Skeletal muscle satellite cell (primary cell): ENCODE results near the gene RBX1. TPM values are rescaled to one million over a fixed set of nuclear protein-coding genes. Genes with fewer than 3 reads are reported as not detected.
A peak's percentile ranks its signal among the peaks of the same experiment; 100 is the strongest.
"Not testable (repeated sequence)": the region's sequence is repeated elsewhere in the genome, so short reads cannot be mapped to it uniquely, and the experiment has no call there.

Source experiments
- H3K27me3 ChIP-seq: 2 replicates; pipeline ENCODE4 v1.7.0; 2013; ENCODE audit warnings: low read length; ENCODE audit not compliant: control insufficient read depth, insufficient read depth
- H3K36me3 ChIP-seq: 2 replicates; pipeline ENCODE4 v1.7.0; 2013; ENCODE audit warnings: mild to moderate bottlenecking, control low read depth, low read length; ENCODE audit not compliant: insufficient read depth
- H3K4me1 ChIP-seq: 2 replicates; pipeline ENCODE4 v1.7.0; 2013; ENCODE audit warnings: low read length; ENCODE audit not compliant: control insufficient read depth, insufficient read depth
- H3K4me2 ChIP-seq: 2 replicates; pipeline ENCODE4 v1.7.0; 2013; ENCODE audit warnings: mild to moderate bottlenecking, low read length
- H3K4me3 ChIP-seq: 2 replicates; pipeline ENCODE4 v1.7.0; 2013; ENCODE audit warnings: low read length
- H3K9ac ChIP-seq: 2 replicates; pipeline ENCODE4 v1.7.0; 2013; ENCODE audit warnings: mild to moderate bottlenecking, low read depth, low read length, moderate library complexity
- H3K9me3 ChIP-seq: replicated peaks from 2 replicates; pipeline ENCODE4 v1.7.0; 2013; ENCODE audit warnings: mild to moderate bottlenecking, control low read depth, low read length
- total RNA-seq: library from RNA; depleted of rRNA; stranded (reverse); fragments of >200 nt; gene quantifications from 2 replicates; pipeline ENCODE4 v1.2.3, GENCODE V29; 2012; rRNA removed

Gene RBX1
- total RNA-seq: 47.1 and 54.4 TPM in 2 replicates

- H3K4me2 ChIP-seq: peak within 1 kb of the TSS; percentile 88
- H3K9ac ChIP-seq: peak within 1 kb of the TSS; percentile 99
- peak within 1 kb of the TSS; percentile 94 for H3K4me3 ChIP-seq
- H3K4me1 ChIP-seq: peaks cover 14% of the 10 kb centered on the region
- peaks cover 27% of the 10 kb centered on the region for H3K36me3 ChIP-seq
- H3K9me3 ChIP-seq: no peaks in the 10 kb centered on the region
- no peaks in the 10 kb centered on the region for H3K27me3 ChIP-seq
Measured at GRCh38 chr22:40950962-40951794, at the start of gene RBX1. TSS of gene RBX1 (plus strand) at chr22:40951378. CDS start at chr22:40951399, 21 bp downstream.

GRCh38 chr22:40904101-40904500, 47.1 kb upstream of the RBX1 start:
- no peak overlapping the region for H3K9ac ChIP-seq
- H3K9me3 ChIP-seq: no peaks in the 10 kb centered on the region
- no peak overlapping the region for H3K4me2 ChIP-seq
- no peaks in the 10 kb centered on the region for H3K27me3 ChIP-seq
- H3K36me3 ChIP-seq: peaks cover 14% of the 10 kb centered on the region
- no peaks in the 10 kb centered on the region for H3K4me1 ChIP-seq
- no peak overlapping the region for H3K4me3 ChIP-seq

GRCh38 chr22:40908895-40909294, 42.3 kb upstream of the RBX1 start:
- no peaks in the 10 kb centered on the region for H3K9me3 ChIP-seq
- peaks cover 10% of the 10 kb centered on the region for H3K36me3 ChIP-seq
- no peak overlapping the region for H3K4me2 ChIP-seq
- peaks cover 4% of the 10 kb centered on the region for H3K4me1 ChIP-seq
- no peak overlapping the region for H3K4me3 ChIP-seq
- no peaks in the 10 kb centered on the region for H3K27me3 ChIP-seq
- H3K9ac ChIP-seq: no peak overlapping the region

- H3K9me3 ChIP-seq: no peaks in the 10 kb centered on the region
- H3K9ac ChIP-seq: peak overlapping the region; percentile 16
- no peaks in the 10 kb centered on the region for H3K27me3 ChIP-seq
- peaks cover 9% of the 10 kb centered on the region for H3K36me3 ChIP-seq
- peaks cover 4% of the 10 kb centered on the region for H3K4me1 ChIP-seq
- H3K4me3 ChIP-seq: no peak overlapping the region
- no peak overlapping the region for H3K4me2 ChIP-seq
Measured at GRCh38 chr22:40911772-40912171, 39.4 kb upstream of the RBX1 start.

- not testable (repeated sequence) for H3K27me3 ChIP-seq, H3K9me3 ChIP-seq, H3K4me3 ChIP-seq, H3K4me2 ChIP-seq, H3K9ac ChIP-seq, H3K36me3 ChIP-seq, H3K4me1 ChIP-seq
Measured at GRCh38 chr22:40912987-40913386, 38.2 kb upstream of the RBX1 start.

- peaks cover 27% of the 10 kb centered on the region for H3K36me3 ChIP-seq
- H3K9ac ChIP-seq: no peak overlapping the region
- H3K4me2 ChIP-seq: no peak overlapping the region
- H3K4me3 ChIP-seq: no peak overlapping the region
- H3K9me3 ChIP-seq: no peaks in the 10 kb centered on the region
- H3K4me1 ChIP-seq: no peaks in the 10 kb centered on the region
- H3K27me3 ChIP-seq: no peaks in the 10 kb centered on the region
Measured at GRCh38 chr22:40919446-40919845, 31.7 kb upstream of the RBX1 start.

- Histone ChIP-seq H3K4me3 (no peak overlapping the region), H3K9me3 (no peaks in the 10 kb centered on the region), H3K4me2 (no peak overlapping the region), H3K36me3 (peaks cover 37% of the 10 kb centered on the region), H3K9ac (no peak overlapping the region), H3K27me3 (no peaks in the 10 kb centered on the region), H3K4me1 (no peaks in the 10 kb centered on the region)
Measured at GRCh38 chr22:40920526-40920925, 30.7 kb upstream of the RBX1 start.

GRCh38 chr22:40922484-40923303, 28.5 kb upstream of the RBX1 start:
- Histone ChIP-seq H3K9ac (no peak overlapping the region), H3K36me3 (peaks cover 50% of the 10 kb centered on the region), H3K27me3 (no peaks in the 10 kb centered on the region), H3K4me2 (no peak overlapping the region), H3K9me3 (no peaks in the 10 kb centered on the region), H3K4me3 (no peak overlapping the region), H3K4me1 (no peaks in the 10 kb centered on the region)

- no peaks in the 10 kb centered on the region for H3K4me1 ChIP-seq
- no peak overlapping the region for H3K4me2 ChIP-seq
- no peaks in the 10 kb centered on the region for H3K27me3 ChIP-seq
- no peak overlapping the region for H3K9ac ChIP-seq
- no peak overlapping the region for H3K4me3 ChIP-seq
- H3K9me3 ChIP-seq: no peaks in the 10 kb centered on the region
- H3K36me3 ChIP-seq: peaks cover 44% of the 10 kb centered on the region
Measured at GRCh38 chr22:40928657-40929056, 22.5 kb upstream of the RBX1 start.

- no peak overlapping the region for H3K4me3 ChIP-seq
- H3K4me2 ChIP-seq: no peak overlapping the region
- H3K9me3 ChIP-seq: no peaks in the 10 kb centered on the region
- H3K4me1 ChIP-seq: no peaks in the 10 kb centered on the region
- peaks cover 13% of the 10 kb centered on the region for H3K36me3 ChIP-seq
- H3K9ac ChIP-seq: no peak overlapping the region
- no peaks in the 10 kb centered on the region for H3K27me3 ChIP-seq
Measured at GRCh38 chr22:40932396-40932795, 18.8 kb upstream of the RBX1 start.

- Histone ChIP-seq H3K9ac (no peak overlapping the region), H3K27me3 (no peaks in the 10 kb centered on the region), H3K36me3 (no peaks in the 10 kb centered on the region), H3K4me2 (no peak overlapping the region), H3K4me1 (no peaks in the 10 kb centered on the region), H3K9me3 (no peaks in the 10 kb centered on the region), H3K4me3 (no peak overlapping the region)
Measured at GRCh38 chr22:40939202-40939601, 12.0 kb upstream of the RBX1 start.
